Bronchial smooth muscle cell (primary cell): Measurements from ENCODE around the gene ABCG4. TPM values are rescaled to one million over a fixed set of nuclear protein-coding genes. Genes with fewer than 3 reads are reported as not detected.

Source experiments
- total RNA-seq: library from RNA; depleted of rRNA; stranded (reverse); fragments of >200 nt; gene quantifications from 2 replicates; pipeline ENCODE4 v1.2.1, GENCODE V29; 2014

The ABCG4 gene
- total RNA-seq, result 0.09 and 0.16 TPM in 2 replicates

DNA sequence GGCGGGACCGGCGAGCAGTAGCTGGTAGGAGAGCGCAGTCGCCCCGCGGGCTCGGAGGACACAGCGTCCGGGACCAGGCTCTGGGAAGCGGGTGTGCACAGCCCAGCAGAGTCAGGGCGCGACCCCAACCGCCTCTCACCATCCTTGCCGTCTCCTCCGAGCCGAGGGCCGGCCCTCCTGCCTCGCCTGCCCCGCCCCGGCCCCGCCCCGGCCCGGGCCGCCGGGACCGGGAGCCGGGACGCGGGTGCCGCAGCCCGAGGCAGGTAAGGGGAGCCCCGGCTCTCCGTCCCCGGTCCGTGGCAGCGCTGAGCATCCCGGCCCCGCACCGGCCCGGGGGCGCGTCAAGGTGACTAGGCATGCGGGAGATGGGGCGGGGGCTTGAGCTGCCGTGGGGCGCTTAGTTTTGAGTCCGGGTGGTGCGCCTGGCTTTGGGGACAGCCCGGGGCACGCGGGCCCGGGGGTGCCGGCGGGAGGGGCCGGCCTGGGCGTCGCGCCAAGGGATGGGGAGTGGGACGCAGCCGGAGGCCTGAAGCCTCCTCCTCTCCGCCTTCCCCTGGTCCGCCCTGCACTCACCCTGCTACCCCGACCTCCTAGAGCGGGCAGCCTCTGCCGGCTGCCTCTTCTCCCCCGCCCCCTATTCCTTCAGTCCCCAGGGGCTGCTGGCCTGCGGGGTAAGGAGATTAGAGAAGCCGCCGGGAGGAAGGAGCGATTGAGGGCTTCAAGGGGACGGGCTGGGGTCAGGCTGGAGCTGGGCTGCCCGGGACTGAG is at the start of gene ABCG4:
TSS of gene ABCG4 (plus strand) at position 35 of the 768 bp plus-strand sequence. CDS start 914 bp downstream, outside the sequence.

DNA sequence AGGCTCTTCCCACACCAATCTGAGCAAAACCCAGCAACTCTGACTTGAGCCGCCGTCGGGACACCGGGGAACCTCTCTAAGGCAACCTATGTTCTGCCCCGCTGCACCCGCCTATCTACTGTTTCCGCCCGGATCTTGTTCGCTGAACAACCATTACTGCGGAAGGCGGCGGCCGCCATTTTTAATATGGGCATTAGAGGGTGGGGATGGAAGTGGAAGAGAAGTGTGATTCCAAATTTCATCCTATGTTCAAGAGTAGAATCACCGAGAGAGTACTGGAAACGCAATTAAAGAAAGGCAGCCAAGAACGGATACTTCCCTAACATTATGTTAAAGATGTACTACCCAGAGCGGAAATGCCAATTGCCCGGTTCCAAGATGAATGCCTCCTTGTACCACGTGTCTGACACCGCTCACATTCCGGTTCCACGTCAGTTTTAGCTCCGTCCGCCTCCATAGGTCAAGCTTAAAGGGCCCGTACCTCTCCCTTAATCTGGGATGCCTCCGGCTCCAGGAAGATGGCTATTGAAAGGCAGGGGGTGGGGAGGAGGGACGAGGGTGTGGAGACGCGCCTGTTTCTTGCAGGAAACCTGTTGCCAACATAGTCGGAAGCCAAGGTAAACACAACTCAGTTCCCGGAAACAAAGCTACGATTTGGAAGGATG is 47.0 kb upstream of the ABCG4 start, which contains the start of gene DPAGT1:
TSS of gene DPAGT1 (minus strand) at position 95 of the 665 bp plus-strand sequence. CDS start 198 bp downstream, outside the sequence.

DNA sequence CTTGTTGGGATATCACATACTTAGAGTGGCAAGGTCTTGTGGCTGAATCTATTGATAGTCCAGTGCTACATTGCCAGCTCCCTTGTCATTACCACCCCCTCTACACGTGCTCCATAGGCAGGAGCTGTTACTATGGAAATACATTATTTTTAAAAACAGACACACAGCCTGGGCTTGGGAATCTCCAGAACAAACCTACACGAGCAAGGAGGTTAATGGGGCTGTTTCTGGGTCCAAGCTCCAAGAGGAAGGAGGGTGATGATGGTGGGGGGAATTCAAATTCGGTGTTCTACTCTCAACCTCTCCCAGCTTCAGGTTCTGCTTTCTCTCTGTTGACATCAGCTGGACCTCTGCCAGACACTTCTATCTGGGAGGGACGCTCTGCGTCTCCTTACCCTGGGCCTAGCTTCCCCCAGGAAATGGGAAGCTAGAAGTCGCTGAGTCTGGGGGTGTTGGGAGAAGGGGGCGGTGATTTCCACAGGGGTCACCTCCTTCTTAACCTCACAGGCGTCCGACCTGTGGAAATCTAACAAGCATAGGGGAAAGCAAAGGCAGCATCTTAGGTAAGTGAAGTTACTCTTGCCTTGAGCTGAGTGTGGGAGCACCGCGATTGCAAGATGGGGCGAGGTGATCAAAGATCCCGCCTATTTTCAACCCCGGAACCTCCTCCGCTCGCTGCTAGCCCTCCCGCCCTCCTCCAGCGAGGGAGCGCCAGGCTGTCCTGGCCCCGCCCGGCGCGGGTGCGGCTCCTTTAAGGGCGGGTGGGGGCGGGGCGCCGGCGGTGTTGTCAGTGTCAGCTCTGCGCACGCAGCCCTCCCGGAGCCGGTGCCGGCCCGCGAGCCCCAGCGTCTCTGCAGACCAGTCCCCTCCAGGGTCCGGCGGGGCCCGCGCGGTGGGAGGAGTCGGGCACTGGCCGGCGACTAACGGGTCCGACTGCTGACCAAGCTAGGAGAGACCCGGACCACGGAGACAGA is 42.0 kb upstream of the ABCG4 start, which contains the start of gene C2CD2L:
TSS of gene C2CD2L (plus strand) at position 781 of the 974 bp plus-strand sequence. CDS start 398 bp downstream, outside the sequence.

DNA sequence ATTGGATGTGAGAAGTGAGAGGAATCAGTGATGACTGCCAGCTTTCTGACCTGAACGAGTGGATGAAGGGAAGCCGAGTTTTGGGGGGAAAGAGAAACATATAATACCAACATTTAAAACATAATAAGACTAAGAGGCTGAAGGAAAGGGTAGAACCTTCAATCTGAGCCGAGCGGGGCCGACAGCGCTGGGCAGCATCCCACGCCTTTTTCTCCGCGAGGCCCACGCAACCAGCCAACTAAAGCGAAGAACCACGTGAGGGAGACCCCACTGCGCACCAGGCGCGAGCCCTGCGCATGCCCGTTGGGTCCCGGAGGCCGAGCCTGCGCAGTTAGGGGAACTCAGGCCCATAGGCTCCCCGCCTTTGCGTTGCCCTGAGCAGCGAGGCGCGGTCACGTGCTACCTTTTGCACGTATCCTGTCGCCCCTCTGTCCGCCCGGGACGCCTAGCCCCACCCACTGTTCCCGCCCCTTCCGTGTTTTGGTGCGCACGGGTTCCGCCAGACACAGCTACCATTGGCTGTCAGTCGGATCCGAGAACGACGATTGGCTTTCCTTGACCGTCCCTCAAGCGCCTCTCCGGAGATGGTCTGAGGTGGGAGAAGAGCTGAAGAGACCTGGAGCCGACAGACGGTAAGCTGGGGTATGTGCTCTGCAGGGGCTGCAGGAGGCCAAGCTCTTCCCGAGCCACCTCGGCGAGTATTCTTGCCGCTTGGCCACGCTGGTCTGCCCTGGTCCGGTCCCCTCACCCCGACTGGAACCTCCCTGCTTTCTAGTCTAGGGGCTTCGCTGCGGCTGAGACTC is 27.6 kb upstream of the ABCG4 start, which contains the start of gene HINFP:
TSS of gene HINFP (plus strand) at position 573 of the 803 bp plus-strand sequence. CDS start 5,365 bp downstream, outside the sequence.

DNA sequence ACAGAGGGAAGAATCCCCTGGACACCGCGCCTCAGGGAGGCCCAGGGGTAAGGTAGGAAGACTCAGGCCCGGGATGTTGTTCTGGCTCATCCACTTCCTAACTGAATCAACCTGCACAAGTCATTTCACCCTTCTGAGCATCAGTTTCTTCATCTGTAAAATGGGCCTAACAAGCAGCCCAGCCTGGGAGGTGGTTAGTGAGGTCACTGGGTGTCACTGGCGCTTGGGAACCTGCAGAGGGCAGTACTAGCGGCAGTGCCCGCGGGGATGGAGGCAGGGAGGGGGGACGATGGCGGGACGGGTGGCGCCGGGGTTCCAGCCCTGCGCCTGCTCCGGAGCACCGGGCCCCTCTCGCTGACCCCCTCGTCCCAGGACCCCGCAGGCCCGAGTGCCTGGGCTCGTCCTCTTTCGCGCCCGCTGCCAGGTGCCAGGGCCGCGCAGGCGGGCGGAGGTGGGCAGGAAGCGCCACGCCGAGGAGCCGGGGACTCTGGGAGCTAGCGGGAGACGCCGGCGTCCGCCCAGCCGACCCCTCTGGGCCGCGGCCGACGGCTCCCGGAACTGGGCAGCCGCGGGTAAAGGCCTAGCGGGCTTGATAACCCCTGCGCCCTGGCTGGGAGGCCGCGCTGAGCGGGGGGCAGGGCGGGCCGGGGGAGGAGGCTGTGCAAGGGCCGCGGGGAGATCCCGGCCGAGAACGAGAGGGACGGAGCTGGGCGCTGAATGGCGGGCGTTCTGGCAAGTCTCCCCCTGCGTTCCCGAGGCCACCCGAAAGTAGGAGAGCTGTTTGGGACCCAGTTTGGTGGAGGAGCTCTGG is 19.8 kb downstream of the ABCG4 start, which contains the start of gene NLRX1:
TSS of gene NLRX1 (plus strand) at position 255 of the 811 bp plus-strand sequence. CDS start 2,679 bp downstream, outside the sequence.

DNA sequence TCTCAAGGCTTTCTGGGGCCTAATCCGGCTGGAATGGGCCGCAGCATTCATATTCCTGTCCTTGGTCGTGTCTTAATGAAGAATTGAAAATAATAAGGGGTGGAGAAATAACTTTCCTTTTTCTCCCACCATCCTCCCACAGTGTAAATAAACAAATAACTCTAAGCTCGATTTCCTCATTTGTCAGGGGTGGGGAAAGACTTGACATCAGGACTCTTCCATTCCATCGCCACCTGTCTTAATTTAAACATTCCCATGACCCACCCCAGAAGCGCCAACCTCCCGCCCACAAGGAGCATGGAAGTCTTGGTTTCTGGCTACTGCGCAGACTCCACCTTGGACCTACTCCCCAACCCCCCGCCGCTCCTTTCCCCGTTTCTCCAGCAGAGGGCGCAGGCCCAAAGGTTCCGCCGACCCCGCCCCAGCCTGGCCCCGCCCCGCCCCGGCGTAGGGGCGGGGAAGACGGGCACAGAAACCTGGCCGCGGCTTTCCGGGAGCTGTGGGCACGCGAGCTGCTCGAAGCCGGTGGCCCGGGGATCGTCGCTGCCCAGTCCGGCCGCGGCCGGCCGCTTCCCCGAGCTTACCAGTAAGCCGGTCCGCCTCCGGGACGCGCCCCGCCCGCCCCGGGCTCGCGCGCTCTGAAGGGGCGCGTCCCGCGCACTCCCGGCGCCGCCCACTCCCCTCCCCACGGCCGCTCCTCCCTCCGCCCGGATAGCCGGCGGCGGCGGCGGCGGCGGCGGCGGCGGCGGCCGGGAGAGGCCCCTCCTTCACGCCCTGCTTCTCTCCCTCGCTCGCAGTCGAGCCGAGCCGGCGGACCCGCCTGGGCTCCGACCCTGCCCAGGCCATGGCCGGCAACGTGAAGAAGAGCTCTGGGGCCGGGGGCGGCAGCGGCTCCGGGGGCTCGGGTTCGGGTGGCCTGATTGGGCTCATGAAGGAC is 57.0 kb downstream of the ABCG4 start, which contains the start of gene CBL:
TSS of gene CBL (plus strand) at position 766 of the 937 bp plus-strand sequence. CDS start at position 845, 79 bp downstream.

Other genes starting within 250 kb of the ABCG4 start
- 12.2 and 18.1 TPM in 2 replicates for gene BCL9L, start 223.1 kb upstream of the ABCG4 start, total RNA-seq
- not detected in 2 replicates for gene UPK2, start 192.8 kb upstream of the ABCG4 start, total RNA-seq
- gene FOXR1, start 177.3 kb upstream of the ABCG4 start, total RNA-seq, result not detected in 2 replicates
- 18.2 and 21.3 TPM in 2 replicates for gene CENATAC, start 150.9 kb upstream of the ABCG4 start, total RNA-seq
- gene RPS25, start 130.7 kb upstream of the ABCG4 start, total RNA-seq, result 484 and 692 TPM in 2 replicates
- gene TRAPPC4, start 130.3 kb upstream of the ABCG4 start, total RNA-seq, result 85.0 and 98.2 TPM in 2 replicates
- gene SLC37A4, start 118.2 kb upstream of the ABCG4 start, total RNA-seq, result 5.1 and 6.8 TPM in 2 replicates
- gene HYOU1, start 91.8 kb upstream of the ABCG4 start, total RNA-seq, result 48.1 and 52.4 TPM in 2 replicates
- gene VPS11, start 81.2 kb upstream of the ABCG4 start, total RNA-seq, result 36.7 and 45.2 TPM in 2 replicates
- gene HMBS, start 64.2 kb upstream of the ABCG4 start, total RNA-seq, result 3.2 and 5.4 TPM in 2 replicates
- gene DPAGT1, start 47.2 kb upstream of the ABCG4 start, total RNA-seq, result 7.6 and 8.9 TPM in 2 replicates
- gene C2CD2L, start 41.7 kb upstream of the ABCG4 start, total RNA-seq, result 1.7 and 1.9 TPM in 2 replicates
- gene HINFP, start 27.5 kb upstream of the ABCG4 start, total RNA-seq, result 13.7 and 14.6 TPM in 2 replicates
- gene NLRX1, start 19.7 kb downstream of the ABCG4 start, total RNA-seq, result 10.3 and 12.5 TPM in 2 replicates
- not detected in 2 replicates for gene NHERF4, start 36.4 kb downstream of the ABCG4 start, total RNA-seq
- 2.4 and 3.5 TPM in 2 replicates for gene CBL, start 57.3 kb downstream of the ABCG4 start, total RNA-seq
- 0.94 and 6.1 TPM in 2 replicates for gene MCAM, start 168.1 kb downstream of the ABCG4 start, total RNA-seq
- gene RNF26, start 185.5 kb downstream of the ABCG4 start, total RNA-seq, result 2.7 and 3.4 TPM in 2 replicates
- gene C1QTNF5, start 191.8 kb downstream of the ABCG4 start, total RNA-seq, result 6.9 and 9.1 TPM in 2 replicates
- not detected in 2 replicates for gene MFRP, start 197.7 kb downstream of the ABCG4 start, total RNA-seq
- not detected in 2 replicates for gene USP2, start 232.6 kb downstream of the ABCG4 start, total RNA-seq